ENCODE measurements around the gene KCNT1. TPM values are rescaled to one million over a fixed set of nuclear protein-coding genes. Genes with fewer than 3 reads are reported as not detected.
A peak's percentile ranks its signal among the peaks of the same experiment; 100 is the strongest.

Gene KCNT1
- total RNA-seq, 2 experiments from 2014 or later = not detected

- Mint-ChIP-seq H3K4me1 (peaks cover 11% of the 10 kb centered on the region), H3K27me3 (no peaks in the 10 kb centered on the region), H3K9me3 (ENCODE audit: low read depth) (no peaks in the 10 kb centered on the region), H3K27ac (no peak overlapping the region), H3K36me3 (no peaks in the 10 kb centered on the region), H3K4me3 (no peak overlapping the region)
- CTCF ChIA-PET = no interaction called here
- no peak for DNase-seq
- ATAC-seq = no peak
Measured at GRCh38 chr9:135801070-135801469, 99.1 kb downstream of the KCNT1 start.

- Mint-ChIP-seq H3K9me3 (ENCODE audit: low read depth) (no peaks in the 10 kb centered on the region), H3K27ac (no peak overlapping the region), H3K4me1 (peaks cover 11% of the 10 kb centered on the region), H3K4me3 (no peak overlapping the region), H3K27me3 (no peaks in the 10 kb centered on the region), H3K36me3 (no peaks in the 10 kb centered on the region)
- CTCF ChIA-PET = no interaction called here
- ATAC-seq = no peak
- no peak for DNase-seq
Measured at GRCh38 chr9:135802876-135803419, 101.0 kb downstream of the KCNT1 start.

DNA sequence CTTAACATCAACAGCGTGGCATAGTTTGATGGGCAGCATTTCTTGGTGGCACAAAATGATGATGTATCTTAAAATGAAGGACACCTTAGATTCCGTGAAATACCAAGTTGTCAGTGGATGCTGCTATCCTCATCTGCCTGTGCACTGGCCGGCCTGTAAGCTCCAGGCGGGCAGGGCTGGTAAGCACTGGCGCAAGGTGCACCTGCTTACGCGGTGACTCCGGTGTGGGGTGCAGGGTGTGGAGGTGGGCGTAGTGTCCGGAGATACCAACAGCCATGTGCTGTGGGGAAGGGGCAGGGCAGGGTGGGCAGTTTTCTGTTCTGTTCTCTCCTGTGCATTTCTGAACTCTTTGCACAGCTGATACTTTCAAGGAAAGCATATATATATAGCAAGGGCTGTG, 101.5 kb downstream of the KCNT1 start:
- ATAC-seq (no peak), DNase-seq (no peak)
- no peaks in the 10 kb centered on the region for H3K27me3 Mint-ChIP-seq
- no peaks in the 10 kb centered on the region for H3K9me3 Mint-ChIP-seq (ENCODE audit: low read depth)
- CTCF ChIA-PET = no interaction called here
- H3K4me1 Mint-ChIP-seq = peaks cover 11% of the 10 kb centered on the region
- no peak overlapping the region for H3K27ac Mint-ChIP-seq
- H3K36me3 Mint-ChIP-seq = no peaks in the 10 kb centered on the region
- no peak overlapping the region for H3K4me3 Mint-ChIP-seq

DNA sequence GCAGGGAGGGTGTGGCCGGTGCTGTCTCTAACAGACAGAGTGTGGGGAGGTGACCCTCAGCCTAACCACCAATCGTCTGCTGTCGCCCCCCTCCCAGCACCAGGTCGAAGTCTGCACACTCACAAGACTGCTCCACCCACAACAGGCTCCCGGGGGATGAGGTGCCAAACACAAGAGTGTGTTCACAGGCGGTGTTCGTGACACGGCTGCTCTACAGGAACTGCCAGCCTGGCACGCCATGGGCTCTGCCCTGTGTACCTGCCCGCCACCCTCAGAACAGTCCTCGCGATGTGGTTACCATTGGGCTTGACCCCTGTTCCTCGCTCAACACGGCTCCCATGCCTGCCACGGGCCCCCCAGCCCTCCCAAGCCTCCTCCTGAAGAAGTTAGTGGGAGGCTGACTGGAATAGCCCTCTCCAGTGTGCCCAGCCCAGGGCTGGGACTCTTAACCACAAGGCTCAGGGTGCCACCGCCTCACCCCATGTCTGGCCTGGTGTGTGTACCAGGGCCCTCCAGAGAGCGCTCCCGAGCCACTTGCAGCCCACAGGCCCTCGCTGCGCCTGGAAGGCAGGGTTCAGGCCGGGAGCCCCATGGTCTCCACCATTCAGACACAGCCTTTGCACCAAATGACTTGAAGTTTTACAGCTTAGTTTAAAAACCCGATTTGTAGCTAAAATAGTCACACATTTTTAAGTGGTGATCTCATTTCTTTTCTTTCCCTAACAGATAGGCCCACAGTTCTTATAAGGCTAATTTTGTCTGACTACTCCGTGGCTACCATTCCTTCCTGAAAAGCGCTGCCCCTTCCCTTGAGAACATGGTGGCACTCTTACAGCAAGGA, 102.8 kb downstream of the KCNT1 start:
- DNase-seq (no peak), ATAC-seq (no peak)
- no peaks in the 10 kb centered on the region for H3K27me3 Mint-ChIP-seq
- H3K9me3 Mint-ChIP-seq (ENCODE audit: low read depth) = no peaks in the 10 kb centered on the region
- no peak overlapping the region for H3K27ac Mint-ChIP-seq
- H3K4me1 Mint-ChIP-seq = peaks cover 11% of the 10 kb centered on the region
- H3K4me3 Mint-ChIP-seq = no peak overlapping the region
- H3K36me3 Mint-ChIP-seq = no peaks in the 10 kb centered on the region
- CTCF ChIA-PET = no interaction called here

- DNase-seq = no peak
- Mint-ChIP-seq H3K27me3 (no peaks in the 10 kb centered on the region), H3K4me3 (no peak overlapping the region), H3K4me1 (peaks cover 11% of the 10 kb centered on the region), H3K27ac (no peak overlapping the region), H3K9me3 (ENCODE audit: low read depth) (no peaks in the 10 kb centered on the region), H3K36me3 (no peaks in the 10 kb centered on the region)
- CTCF ChIA-PET = no interaction called here
- peak; percentile 39 for ATAC-seq
Measured at GRCh38 chr9:135805422-135806022, 103.5 kb downstream of the KCNT1 start.

GRCh38 chr9:135809166-135809565, 107.2 kb downstream of the KCNT1 start:
- Mint-ChIP-seq H3K27ac (no peak overlapping the region), H3K4me3 (no peak overlapping the region), H3K9me3 (ENCODE audit: low read depth) (no peaks in the 10 kb centered on the region), H3K4me1 (peaks cover 11% of the 10 kb centered on the region), H3K27me3 (no peaks in the 10 kb centered on the region), H3K36me3 (peaks cover 3% of the 10 kb centered on the region)
- ATAC-seq (no peak), DNase-seq (no peak)
- CTCF ChIA-PET = no interaction called here

DNA sequence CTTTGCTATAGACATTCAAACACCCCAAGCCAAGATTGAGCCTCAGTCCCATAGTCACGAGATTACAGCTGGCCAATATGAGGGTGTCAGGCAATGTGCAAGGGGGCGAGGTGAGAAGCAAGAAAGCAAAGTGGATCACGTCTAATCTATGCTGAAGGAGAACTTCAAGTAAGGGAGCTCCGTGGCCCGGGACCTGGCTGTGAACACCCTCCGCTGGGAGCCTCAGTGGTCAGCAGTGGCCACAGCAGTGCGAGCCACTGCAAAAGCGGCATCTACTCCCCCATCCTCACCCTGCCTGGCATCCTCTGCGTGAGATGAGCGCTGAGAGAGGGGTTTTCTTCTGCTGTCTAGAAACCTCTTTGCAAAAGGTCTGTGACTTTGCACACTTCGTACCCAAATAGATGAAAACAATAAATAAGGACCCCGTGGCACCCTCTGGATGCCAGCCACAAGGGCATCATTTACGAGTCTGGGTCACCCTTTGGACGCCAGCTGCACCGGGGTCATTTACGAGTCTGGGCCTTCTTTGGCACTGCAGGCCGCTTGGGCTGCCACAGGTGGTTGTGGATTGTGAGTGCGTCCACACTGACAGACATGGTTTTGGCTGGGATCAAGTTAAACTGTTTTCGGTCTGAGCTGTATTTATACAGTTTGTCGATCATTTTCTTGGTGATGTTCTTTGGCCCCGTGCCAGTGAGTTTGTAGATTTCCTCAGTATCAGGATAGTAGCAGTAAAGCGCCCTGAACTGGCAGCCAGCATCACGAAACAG, 109.0 kb downstream of the KCNT1 start:
- no peak overlapping the region for H3K4me3 Mint-ChIP-seq
- CTCF ChIA-PET = no interaction called here
- peaks cover 7% of the 10 kb centered on the region for H3K4me1 Mint-ChIP-seq
- H3K27me3 Mint-ChIP-seq = no peaks in the 10 kb centered on the region
- peaks cover 9% of the 10 kb centered on the region for H3K36me3 Mint-ChIP-seq
- no peak overlapping the region for H3K27ac Mint-ChIP-seq
- DNase-seq = no peak
- ATAC-seq = no peak
- no peaks in the 10 kb centered on the region for H3K9me3 Mint-ChIP-seq (ENCODE audit: low read depth)

DNA sequence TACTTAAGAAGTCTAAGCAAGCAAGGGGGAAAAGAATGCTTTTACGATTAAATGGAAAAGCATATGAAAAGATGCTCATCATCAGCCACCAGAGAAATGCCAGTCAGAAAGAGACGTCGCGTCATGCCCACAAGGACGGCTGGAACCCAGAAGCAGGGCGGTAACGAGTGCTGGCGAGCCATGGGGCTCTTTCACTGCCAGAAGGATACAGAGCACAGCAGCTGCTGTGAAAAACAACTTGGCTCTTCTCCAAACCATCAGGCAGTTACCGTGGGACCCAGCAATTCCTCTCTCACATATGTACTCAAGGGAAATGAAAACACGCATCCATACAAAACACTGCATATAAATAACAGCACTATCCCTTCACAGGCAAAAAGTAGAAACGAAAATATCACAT, 109.8 kb downstream of the KCNT1 start:
- no peak overlapping the region for H3K27ac Mint-ChIP-seq
- H3K36me3 Mint-ChIP-seq = peaks cover 9% of the 10 kb centered on the region
- no peaks in the 10 kb centered on the region for H3K9me3 Mint-ChIP-seq (ENCODE audit: low read depth)
- no peak overlapping the region for H3K4me3 Mint-ChIP-seq
- CTCF ChIA-PET = no interaction called here
- no peaks in the 10 kb centered on the region for H3K27me3 Mint-ChIP-seq
- no peak for DNase-seq
- no peak for ATAC-seq
- H3K4me1 Mint-ChIP-seq = peaks cover 8% of the 10 kb centered on the region

GRCh38 chr9:135812961-135813360, 111.0 kb downstream of the KCNT1 start:
- ATAC-seq (no peak), DNase-seq (no peak)
- Mint-ChIP-seq H3K36me3 (peaks cover 9% of the 10 kb centered on the region), H3K4me1 (peaks cover 8% of the 10 kb centered on the region), H3K27ac (no peak overlapping the region), H3K9me3 (ENCODE audit: low read depth) (no peaks in the 10 kb centered on the region), H3K27me3 (no peaks in the 10 kb centered on the region), H3K4me3 (no peak overlapping the region)
- CTCF ChIA-PET = no interaction called here

DNA sequence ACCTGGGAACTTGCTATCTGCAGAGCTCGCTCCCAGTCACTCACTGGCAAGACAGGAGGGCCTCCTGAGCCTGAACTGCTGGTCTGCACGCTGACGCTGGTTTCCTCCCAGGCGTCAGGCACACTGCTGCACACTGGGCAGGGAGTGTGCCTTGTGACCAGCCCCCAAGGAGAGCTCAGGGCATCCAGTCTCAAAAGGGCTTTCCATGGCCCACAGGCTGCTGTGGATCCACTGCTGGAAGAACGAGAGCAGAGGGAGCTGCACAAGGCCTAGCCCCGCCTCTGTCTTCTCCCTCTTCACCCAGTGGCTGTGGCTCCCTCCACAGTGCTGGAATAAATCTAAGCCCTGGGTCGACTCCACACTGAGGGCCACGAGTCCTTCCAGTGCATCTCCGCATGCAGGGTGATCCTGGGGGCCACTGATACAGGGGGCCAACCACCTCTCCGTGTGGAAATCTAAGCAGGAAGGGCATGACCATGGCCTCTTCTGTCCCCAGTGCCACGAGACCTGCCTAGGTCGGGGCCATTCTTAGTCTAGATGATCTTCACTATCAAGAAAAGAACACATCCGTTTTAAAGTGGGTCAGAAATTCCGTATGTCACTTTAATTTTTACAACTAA, 111.8 kb downstream of the KCNT1 start:
- Mint-ChIP-seq H3K36me3 (peaks cover 11% of the 10 kb centered on the region), H3K27ac (no peak overlapping the region), H3K4me3 (no peak overlapping the region), H3K27me3 (no peaks in the 10 kb centered on the region), H3K4me1 (peaks cover 8% of the 10 kb centered on the region), H3K9me3 (ENCODE audit: low read depth) (no peaks in the 10 kb centered on the region)
- DNase-seq = no peak
- CTCF ChIA-PET = no interaction called here
- no peak for ATAC-seq

- CTCF ChIA-PET = no interaction called here
- no peaks in the 10 kb centered on the region for H3K9me3 Mint-ChIP-seq (ENCODE audit: low read depth)
- H3K27me3 Mint-ChIP-seq = no peaks in the 10 kb centered on the region
- DNase-seq (no peak), ATAC-seq (no peak)
- H3K4me1 Mint-ChIP-seq = peaks cover 8% of the 10 kb centered on the region
- no peak overlapping the region for H3K27ac Mint-ChIP-seq
- no peak overlapping the region for H3K4me3 Mint-ChIP-seq
- H3K36me3 Mint-ChIP-seq = peaks cover 13% of the 10 kb centered on the region
Measured at GRCh38 chr9:135814421-135815095, 112.6 kb downstream of the KCNT1 start.

DNA sequence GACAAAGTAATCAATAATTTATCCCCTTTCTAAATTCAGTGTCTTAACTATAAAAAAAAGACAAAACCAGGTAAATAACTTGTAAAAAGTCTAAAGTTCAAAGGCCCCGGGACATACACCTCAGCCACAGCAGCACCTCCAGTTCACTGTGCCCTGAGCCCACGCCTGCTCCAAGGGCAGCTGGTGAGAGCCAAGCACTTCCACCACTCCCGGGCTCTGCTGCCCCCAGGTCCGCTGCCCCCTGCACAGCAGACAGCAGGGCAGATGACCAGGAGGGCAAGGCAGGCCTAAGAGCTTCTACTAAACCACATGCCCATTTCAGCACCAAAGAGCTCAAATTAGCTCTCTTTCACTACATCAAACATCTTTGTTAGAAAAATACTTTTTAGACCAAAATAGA, 113.4 kb downstream of the KCNT1 start:
- Mint-ChIP-seq H3K27me3 (no peaks in the 10 kb centered on the region), H3K27ac (no peak overlapping the region), H3K4me1 (peaks cover 8% of the 10 kb centered on the region), H3K4me3 (no peak overlapping the region), H3K9me3 (ENCODE audit: low read depth) (no peaks in the 10 kb centered on the region), H3K36me3 (peaks cover 13% of the 10 kb centered on the region)
- ATAC-seq = no peak
- DNase-seq = no peak
- CTCF ChIA-PET = no interaction called here
